GM18499 (cell line): Measurements from ENCODE around the gene ARMC9.
"Not testable (repeated sequence)": the region's sequence is repeated elsewhere in the genome, so short reads cannot be mapped to it uniquely, and the experiment has no call there.

Experiments used
- ATAC-seq: cut with Tn5 transposase; IDR thresholded peaks from one replicate; pipeline ENCODE4 v1.9.1; 2021; ENCODE audit warnings: moderate number of reproducible peaks; ENCODE audit not compliant: insufficient read depth, unreplicated experiment

The ARMC9 gene

DNA sequence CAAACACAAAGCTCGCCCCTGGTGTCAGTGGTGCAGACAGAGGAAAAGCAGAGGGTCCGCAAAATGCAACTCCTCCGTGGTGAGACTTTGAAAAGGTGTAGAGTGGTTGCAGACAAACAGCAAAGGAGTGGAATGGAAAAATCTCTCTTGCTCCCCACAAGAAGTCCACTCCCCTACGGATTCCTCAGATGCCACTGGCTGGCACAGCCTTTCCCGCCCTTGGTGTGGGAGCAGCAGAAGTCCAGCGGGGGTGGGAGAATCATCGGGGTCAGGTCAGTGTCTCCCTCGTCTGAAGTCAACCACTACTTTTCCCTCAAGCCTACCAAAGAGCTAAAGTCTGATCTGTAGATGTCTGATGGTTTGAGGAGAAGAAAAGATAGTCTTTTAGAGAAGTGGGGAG is 174.8 kb downstream of the ARMC9 start:
- no peak for ATAC-seq

DNA sequence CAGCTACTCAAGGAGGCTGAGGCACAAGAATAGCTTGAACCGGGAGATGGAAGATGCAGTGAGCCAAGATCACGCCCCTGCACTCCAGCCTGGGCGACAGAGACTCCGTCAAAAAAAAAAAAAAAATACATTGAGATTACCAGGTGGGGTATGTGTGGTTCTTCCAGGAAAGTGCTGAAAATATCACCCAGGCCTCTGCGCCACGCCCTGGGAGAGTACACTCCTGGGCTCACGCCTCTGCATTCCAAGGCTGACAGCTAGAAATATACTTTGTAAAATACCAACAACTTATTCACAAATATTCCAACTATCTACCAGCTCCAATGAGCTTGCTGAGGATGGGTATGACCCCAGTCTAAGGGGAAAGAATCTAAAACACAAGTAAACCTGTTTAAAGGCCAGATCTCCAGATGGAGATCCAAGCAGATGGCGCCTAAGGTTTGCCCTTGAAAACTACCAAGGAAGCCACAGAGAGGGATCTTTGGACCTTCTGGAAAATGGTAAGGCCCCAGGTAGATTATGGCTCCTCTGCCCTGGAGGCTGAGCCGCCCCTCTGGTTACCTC is 175.4 kb downstream of the ARMC9 start:
- ATAC-seq = no peak

DNA sequence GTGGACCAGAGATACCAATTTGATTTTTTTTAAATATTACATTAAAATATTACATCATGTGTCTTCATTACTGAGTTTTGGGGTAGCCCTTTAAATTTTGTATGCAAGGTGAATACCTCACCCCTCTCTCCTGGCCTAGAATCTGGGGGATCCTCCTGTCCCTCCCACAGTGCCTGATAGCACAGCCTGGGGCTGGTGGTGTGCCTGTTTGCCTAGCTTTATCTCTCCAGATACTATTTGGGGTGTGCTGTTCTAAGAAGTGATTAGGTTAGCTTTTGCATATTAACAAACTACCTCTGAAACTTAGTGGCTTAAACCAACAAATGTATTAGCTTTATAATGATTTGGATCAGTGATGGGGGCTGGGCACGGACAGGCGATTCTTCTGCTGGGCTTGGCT is 176.3 kb downstream of the ARMC9 start:
- ATAC-seq = no peak

DNA sequence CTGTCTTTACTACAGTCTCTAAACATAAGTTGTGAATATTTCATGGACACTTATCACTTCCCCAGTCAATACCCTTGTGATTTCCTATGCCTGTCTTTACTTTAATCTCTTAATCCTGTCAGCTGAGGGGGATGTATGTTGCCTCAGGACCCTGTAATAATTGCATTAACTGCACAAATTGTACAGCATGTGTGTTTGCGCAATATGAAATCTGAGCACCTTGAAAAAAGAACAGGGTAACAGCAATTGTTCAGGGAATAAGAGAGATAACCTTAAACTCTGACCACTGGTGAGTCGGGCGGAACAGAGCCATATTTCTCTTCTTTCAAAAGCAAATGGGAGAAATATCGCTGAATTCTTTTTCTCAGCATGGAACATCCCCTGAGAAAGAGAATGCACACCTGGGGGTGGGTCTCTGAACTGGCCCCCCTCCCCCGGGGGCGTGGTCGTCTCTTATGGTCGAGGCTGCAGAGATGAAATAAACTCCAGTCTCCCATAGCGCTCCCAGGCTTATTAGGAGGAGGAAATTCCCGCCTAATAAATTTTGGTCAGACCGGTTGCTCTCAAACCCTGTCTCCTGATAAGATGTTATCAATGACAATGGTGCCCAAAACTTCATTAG is 177.7 kb downstream of the ARMC9 start:
- not testable (repeated sequence) for ATAC-seq

DNA sequence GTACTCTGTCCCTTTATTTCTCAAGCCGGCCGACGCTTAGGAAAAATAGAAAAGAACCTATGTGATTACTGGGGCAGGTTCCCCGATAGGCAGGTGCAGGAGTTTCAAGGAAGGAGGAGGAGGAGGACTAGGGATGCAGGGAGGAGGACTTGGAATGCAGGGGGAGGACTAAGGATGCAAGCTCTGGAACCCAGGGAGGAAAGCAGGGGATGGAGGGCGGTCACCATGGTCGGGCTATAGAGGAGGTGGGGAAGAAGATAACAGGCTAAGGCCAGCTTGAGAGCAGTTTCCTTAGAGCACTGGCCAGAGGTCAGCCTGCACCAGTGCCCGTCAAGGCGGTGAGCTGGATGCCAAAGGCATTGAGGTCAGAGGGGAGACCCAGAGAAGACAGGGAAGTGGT is 178.4 kb downstream of the ARMC9 start:
- ATAC-seq = no peak

DNA sequence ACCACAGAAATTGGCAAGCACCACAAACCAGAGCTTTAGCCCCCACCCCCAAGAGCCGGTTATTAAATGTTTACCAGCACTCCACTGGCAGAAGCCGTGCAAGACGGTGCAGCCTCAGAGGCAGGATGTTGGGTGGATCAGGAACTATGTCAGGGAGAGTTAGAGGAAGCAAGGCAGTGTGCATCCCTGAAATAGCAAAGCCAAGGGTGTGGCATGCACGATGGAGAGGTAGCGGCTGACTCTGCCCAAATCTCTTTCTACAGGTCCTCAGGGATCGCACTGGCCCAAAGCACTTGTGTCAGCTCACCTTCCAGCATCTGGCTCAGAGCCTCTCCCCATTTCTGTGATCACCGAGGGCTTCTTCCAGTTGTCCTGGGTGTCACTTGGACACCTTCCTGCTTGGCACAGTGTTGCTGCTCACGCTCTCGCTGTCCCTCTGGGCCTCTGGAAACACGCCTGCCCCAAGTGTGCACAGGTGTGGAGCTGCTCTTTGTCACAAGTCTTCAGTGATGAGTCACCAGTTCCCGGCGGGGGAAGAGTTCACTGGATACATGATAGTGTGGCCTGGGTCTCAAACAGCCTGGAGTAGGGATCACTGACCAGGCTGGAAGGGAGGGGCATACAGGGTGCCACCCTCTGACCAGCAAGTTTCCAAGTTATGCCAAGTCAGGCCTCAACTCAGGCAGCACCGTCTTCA is 179.7 kb downstream of the ARMC9 start:
- no peak for ATAC-seq

DNA sequence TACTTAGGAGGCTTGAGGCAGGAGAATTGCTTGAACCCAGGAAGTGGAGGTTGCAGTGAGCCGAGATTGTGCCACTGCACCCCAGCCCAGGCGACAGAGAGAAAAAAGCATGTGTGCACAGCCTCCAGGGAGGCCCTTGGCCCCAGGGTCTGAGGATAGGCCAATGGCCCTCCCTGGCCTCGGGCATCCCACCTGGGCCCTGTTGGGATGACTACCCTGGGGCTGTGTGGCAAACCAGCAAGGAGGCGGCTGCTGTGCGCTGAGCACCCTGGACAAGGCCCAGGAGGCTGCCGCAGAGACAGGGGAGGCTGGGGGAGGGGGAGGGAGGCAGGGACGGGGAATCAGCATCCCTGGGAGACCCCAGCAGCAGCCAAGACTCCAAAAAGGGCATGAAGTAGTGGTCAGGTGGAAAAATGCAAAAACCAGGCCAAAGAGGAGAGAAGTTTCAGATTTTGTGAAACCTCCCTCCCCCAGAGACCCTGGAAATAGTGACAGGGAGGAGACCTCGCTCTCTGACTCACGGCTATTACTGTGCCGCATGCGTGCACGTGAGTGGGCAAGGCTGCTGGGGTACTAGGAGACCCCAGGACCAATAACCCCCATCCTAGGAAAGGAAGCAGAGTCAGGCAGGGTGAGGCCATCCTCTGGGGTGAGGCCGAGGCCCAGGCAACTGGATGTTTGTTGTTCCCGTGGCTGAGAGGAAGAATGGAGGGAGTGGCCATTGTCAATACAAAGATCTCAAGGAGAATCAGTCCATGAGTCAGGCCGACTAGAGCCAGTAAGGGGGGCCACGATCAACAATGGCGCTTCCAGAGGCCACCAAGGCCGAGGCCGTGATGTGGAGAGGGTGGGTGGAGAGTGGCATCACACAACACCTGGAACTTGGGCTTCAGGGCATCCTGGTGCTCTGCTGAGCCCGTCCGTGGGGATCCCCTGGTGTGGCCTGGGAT is 181.1 kb downstream of the ARMC9 start:
- ATAC-seq = no peak

DNA sequence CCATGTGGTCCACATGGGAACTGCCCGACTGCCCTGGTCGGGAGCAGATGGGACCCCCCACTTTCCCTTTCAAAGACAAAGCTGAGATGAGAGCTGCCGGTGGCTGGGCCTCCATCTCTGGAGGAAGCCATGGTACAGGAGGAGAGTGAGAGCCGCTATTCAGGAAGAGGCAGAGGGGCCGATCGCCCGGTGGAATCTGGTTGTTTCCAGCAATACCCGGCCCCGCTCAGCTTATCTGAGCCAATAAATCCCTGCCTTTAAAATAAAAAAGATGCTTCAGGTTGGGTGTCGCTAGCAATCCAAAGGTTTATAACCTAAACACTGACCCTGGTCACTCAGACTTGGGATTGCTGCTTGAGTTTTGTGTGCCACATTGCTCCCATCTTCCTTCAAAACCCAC is 181.9 kb downstream of the ARMC9 start:
- no peak for ATAC-seq

DNA sequence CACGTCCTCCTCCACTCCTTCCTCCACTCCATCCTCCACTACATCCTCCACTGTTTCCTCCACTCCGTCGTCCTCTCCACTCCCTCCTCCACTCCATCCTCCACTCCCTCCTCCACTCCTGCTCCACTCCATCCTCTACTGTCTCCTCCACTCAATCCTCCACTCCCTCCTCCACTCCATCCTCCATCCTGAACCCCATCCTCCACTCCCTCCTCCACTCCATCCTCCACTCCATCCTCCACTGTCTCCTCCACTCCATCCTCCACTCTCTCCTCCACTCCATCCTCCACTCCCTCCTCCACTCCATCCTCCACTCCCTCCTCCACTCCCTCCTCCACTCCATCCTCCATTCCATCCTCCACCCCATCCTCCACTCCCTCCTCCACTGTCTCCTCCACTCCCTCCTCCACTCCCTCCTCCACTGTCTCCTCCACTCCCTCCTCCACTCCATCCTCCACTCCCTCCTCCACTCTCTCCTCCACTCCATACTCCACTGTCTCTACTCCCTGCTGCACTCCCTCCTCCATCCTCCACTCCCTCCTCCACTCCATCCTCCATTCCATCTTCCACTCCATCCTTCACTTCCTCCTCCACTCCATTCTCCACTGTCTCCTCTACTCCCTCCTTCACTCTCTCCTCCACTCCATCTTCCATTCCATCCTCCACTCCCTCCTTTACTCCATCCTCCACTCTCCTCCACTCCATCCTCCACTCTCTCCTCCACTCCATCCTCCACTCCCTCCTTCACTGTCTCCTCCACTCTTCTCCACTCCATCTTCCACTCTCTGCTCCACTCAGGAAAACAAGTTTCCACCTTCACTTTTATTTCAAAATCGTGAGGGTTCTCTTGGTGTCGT is 182.8 kb downstream of the ARMC9 start:
- ATAC-seq = no peak

DNA sequence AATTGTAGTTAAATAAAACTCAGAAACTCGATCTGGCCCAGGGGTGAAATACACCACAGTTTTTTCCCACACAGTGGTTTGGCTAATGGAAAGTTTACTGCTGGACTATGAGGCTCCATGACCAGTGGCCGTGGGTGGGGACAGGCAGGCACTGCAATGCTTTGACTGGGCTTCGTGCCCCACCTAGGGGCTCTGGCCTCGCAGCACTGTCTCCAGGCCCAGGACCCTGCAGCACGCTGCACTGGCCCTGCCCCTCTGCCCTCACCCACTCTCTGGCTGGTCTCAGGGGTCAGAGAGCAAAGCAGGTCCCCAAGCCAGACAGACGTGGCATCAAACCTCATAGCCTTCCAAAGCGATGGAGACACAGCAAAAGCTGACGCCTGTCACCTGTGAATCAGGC is 183.7 kb downstream of the ARMC9 start:
- no peak for ATAC-seq

DNA sequence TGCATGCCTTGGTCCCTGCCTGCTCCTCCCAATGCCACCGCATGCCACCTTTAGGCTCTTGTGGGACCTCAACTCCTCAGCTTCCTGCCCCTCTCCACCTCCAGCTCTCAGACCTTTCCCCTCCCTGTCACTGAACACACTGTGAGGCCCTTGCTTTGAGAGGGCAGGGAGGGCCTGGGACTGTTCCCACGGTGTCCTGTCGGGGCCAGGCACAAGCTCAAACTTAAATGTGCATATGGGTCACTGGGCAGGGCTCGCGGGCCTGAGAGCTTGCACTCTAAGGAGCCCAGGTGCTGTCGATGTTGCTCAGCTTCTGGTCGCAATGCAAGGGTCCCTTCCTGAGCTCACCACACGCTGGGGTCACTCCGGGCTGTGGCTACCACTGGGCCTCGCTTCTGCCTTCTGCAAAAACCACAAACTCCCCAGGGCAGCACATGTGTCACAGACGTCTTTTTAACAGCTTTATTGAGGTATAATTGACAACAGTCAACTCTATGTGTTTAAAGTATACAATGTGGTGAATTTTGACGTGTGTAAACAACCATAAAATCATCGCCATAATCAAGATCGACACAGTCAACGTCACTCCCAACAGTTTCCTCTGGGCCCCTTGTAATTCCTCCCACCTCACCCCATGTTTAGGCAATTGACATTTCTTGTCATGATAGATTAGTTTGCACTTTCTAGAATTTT is 185.1 kb downstream of the ARMC9 start:
- ATAC-seq = no peak

DNA sequence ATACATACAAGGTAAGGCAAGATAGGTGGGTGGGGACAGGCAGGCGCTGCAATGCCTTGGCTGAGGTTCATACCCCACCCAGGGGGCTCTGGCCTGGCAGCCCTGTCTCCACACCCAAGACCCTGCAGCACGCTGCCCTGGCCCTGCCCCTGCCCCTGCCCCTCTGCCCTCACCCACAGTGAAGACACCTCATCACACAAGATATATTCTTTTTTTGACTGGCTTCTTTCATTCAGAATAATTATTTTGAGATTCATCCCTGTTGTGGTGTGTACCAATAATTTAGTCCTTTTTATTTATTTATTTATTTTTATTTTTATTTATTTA is 185.6 kb downstream of the ARMC9 start:
- no peak for ATAC-seq

DNA sequence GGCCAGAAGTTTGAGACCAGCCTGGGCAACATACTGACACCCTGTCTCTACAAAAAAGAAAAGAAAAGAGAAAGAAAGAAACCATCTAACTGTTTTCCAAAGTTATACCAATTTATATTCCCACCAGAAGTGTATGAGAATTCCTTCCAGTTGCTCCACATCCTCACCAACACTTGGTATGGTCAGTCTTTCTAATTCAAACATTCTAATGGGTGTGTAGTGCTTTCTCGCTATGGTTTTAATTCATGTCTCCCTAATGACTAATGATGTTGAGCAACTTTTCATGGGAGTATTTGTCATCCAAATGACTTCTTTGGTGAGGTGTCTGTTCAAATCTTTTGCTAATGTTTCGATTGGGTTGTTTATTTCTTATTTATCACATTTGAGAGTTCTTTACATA is 186.5 kb downstream of the ARMC9 start:
- ATAC-seq = no peak

DNA sequence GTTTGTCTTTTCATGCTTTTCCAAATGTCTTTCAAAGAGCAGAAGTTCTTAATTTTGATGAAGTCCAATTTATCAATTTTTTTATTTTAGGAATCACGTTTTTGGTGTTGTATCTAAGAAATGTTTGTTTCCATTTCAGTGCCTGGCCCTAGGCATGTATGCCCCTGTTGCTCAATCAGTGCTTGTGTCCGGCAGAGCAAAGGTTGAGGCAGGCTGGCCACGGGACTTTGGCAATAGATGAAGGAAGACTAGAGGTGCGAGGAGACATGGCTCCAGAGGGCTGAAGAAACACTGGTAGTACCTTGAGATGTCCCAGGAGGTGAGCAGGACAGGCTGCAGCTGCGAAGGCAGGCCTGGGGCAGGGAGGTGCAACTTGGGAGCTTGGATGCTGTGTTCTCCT is 187.0 kb downstream of the ARMC9 start:
- ATAC-seq = no peak

DNA sequence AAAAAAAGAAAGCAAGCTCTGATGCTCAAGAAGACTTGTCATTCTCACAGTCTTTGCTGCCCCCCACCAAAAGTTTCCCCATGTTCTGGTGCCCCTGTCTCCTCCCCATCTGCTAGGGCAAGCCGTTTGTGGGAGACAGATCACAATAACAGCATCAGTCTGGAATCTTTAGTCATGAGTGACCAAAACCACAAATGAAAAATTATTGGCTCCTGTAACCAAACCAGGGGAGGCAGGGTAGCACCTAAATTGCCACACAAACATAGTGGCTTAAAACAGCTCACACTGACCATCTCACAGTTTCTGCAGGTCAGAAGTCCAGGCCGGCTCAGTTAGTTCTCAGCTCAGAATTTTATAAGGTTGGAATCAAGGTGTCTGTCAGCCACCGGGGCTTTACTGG is 188.0 kb downstream of the ARMC9 start:
- ATAC-seq = no peak

DNA sequence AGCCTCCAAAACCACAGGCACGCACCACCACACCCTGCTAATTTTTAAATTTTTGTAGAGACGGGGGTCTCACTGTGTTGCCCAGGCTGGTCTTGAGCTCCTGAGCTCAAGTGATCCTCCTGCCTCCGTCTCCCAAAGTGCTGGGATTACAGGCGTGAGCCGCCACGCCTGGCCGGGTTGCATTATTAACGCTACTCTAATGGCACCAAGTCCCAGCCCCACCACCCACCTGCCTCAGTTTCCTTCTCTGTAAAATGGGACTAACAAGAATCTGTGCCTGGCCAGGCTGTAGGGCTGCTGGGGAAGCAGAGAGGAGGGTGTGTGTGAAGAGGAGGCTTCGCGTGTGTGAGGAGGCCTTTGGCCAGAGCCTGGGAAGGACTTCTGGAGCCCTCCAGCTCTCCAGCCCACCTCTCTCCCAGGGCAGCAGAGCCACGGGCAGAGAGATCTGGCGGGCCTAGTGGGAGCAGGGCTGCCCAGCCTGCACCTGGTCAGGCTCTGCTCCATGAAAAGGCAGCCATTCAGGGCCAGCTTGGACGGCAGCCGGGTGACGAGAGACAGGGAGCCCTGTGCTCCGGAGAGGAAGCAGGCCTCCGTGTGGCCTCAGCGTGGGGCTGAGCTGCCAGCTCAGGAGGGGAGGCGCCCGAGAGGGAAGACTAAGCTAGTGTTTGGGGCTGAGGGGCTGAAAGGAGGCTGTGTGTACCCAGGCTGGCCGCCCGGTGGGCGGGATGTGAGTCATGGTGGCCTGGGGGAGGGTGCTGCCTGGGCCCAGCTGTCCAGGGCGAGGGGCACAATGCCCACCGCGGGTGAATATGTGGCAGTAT is 189.7 kb downstream of the ARMC9 start:
- ATAC-seq = no peak

DNA sequence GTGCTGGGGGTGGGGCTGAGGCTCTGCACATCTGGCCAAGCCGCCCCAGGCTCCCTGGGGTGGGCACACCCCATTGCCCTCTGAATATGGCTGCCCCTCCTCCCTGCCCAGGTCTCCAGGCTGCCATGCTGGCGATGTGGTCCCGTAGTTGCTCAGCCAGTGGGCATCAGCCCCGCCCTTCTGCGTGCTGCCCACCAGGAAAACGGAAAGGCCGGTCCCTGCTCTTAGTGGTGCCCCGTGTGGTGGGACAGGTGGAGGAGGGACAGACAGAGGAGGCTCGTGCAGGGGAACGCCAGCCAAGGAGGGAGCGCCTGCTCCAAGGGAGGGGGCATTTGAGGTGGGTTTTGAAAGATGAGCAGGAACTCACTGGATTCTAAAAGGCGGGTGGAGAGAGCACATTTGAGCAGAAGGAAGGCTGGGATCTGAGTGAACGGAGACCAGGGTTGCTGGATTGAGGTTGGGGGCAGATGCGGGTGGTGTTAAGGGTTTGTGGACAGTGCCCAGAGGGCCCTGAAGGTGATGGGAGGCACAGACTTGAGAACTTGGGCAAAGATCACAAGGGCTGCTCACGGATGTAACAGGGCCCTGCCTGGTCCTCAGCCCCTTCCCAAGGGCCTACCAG is 190.4 kb downstream of the ARMC9 start:
- no peak for ATAC-seq

DNA sequence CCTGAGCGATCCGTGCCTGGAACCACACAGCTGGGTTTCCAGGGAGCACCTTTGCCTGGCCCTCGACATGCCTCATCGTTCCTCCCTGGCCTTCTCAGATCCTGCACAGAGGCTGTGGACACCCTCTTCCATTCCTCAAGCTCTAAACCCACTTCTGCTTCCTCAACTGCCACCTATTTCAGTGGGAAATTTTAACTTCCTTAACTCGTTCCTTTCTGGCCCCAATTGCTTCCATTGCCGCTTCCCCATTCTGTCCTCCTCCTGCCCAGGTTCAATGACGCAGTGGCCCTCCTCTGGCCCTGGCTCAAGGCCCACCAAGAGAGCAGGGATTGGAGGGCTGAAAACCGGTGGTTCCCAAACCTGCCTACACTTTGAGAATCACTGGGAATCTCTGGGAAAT is 192.2 kb downstream of the ARMC9 start:
- no peak for ATAC-seq
